Peyer's patch (tissue), 4 donors: Measurements from ENCODE around the gene KRT85. TPM values are rescaled to one million over a fixed set of nuclear protein-coding genes. Genes with fewer than 3 reads are reported as not detected.

Experiments
- DNase-seq, 3 donors: peaks; one replicate each; pipeline ENCODE4 v3.0.0-alpha.2; 2017 to 2019
- H3K27ac ChIP-seq, 4 donors: fragments of 200-600 bp; sonication (generic); one replicate each; pipeline ENCODE4 v1.5.1; 2016 to 2019
- H3K27me3 ChIP-seq, 2 donors: fragments of 200-600 bp; sonication (generic); one replicate each; pipeline ENCODE4 v1.5.1; 2019
- H3K36me3 ChIP-seq, 3 donors: fragments of 200-600 bp; sonication (generic); one replicate each; pipeline ENCODE4 v1.5.1; 2016 to 2019
- H3K4me1 ChIP-seq, 4 donors: fragments of 200-600 bp; sonication (generic); one replicate each; pipeline ENCODE4 v1.5.1; 2016 to 2019
- H3K4me3 ChIP-seq, 4 donors: fragments of 200-600 bp; sonication (generic); 1 replicate in 3 of 4; 2 replicates in 1 of 4; pipeline ENCODE4 v1.5.1; 2016 to 2019; ENCODE audit warnings: mild to moderate bottlenecking in 1 of 4
- H3K9me3 ChIP-seq, 4 donors: fragments of 200-600 bp; sonication (generic); one replicate each; pipeline ENCODE4 v1.5.1; 2016 to 2019; ENCODE audit warnings: mild to moderate bottlenecking in 1 of 4
- POLR2A ChIP-seq, 2 donors: fragments of 450-650 bp; IDR thresholded peaks; one replicate each; pipeline ENCODE4 v1.5.1; 2017; ENCODE audit warnings: antibody characterized with exemption in 2 of 2, mild to moderate bottlenecking in 2 of 2, moderate library complexity in 2 of 2
- total RNA-seq, 4 donors: library from RNA; depleted of rRNA; stranded (reverse); fragments of >200 nt; gene quantifications; one replicate each; pipeline ENCODE4 v1.1.0, GENCODE V29; 2016
- TF ChIP-seq, protein P1 (sequence below), 6 experiments: fragments of 450-650 bp in 4 of 6; fragments of 200-600 bp in 2 of 6; sonication (generic) in 1 of 6; IDR thresholded peaks; one replicate each; pipeline ENCODE4 v1.5.1; 2017 to 2019; ENCODE audit warnings: antibody characterized with exemption in 6 of 6, mild to moderate bottlenecking in 3 of 6, moderate library complexity in 1 of 6

Gene KRT85
- total RNA-seq, 4 donors from 2014 or later, result not detected

DNA sequence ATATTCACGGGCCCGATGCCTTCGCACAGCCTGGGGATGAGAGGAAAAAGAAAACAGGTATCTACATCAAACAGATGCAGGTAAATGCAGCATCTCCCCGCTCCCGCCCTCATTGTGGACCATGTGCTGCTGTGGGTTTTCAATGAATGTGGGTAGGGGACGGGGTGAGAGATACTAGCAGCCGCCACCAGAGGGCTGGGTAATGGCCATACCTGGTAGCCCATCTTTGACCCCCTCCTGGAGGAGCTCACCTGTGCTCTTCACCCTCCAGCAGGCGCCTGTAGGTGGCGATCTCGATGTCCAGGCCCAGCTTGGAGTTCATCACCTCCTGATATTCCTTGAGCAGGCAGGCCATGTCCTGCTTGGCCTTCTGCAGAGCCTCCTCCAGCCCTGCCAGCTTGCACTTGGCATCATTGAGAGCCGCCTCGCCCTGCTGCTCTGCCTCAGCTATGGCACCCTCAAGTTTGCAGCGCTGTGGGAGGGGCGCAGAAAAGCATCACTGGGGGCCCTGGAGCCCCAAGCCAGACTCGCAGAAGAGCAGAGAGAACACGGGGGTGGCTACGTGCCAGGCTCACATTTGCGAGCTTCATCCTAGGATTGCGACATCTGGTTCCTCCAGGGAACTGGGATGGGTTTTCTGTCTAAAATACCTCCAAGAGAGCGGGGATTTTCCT lies 28.6 kb upstream of the KRT85 start:
- Histone ChIP-seq H3K36me3 (no peaks in the 10 kb centered on the region), H3K27ac (no peak overlapping the region), H3K4me1 (no peaks in the 10 kb centered on the region), H3K4me3 (no peak overlapping the region), H3K9me3 (no peaks in the 10 kb centered on the region), H3K27me3 (no peaks in the 10 kb centered on the region)
- TF ChIP-seq, protein P1, sequence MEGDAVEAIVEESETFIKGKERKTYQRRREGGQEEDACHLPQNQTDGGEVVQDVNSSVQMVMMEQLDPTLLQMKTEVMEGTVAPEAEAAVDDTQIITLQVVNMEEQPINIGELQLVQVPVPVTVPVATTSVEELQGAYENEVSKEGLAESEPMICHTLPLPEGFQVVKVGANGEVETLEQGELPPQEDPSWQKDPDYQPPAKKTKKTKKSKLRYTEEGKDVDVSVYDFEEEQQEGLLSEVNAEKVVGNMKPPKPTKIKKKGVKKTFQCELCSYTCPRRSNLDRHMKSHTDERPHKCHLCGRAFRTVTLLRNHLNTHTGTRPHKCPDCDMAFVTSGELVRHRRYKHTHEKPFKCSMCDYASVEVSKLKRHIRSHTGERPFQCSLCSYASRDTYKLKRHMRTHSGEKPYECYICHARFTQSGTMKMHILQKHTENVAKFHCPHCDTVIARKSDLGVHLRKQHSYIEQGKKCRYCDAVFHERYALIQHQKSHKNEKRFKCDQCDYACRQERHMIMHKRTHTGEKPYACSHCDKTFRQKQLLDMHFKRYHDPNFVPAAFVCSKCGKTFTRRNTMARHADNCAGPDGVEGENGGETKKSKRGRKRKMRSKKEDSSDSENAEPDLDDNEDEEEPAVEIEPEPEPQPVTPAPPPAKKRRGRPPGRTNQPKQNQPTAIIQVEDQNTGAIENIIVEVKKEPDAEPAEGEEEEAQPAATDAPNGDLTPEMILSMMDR (IDR thresholded peaks at IDR 0.05), result peak in 4 of 6 experiments; percentile 17 to 37 (median 31)
- no peak for TF ChIP-seq POLR2A (IDR thresholded peaks at IDR 0.05)
- DNase-seq, result peak in 2 of 3 donors; percentile 55 to 56

DNA sequence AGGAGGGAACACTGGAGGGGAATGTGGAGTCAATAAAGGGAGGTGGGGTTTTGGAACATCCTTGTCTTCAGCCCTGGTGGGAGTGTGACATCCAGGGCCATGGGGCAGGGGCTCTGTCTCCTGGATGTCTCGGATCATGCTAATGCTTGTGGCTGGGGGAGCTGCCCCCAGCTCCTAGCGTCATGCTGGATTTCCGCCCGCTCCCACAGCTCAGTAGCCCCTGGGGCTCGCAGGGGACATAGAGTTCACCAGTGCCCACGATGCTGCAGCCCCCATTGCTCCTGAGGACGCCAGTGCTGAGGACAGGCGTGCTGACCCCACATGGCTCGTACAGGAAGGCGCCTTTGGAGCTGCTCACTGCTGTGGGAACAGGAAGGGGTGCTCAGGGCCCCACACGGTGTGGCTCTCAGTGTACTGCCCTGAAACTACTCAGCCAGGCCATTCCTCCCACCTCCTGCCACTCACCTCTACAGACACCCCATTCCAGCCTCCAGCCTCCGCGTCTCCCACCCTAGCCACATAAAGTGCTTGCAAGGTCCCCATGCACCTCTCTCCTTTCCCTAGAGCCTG lies 27.6 kb upstream of the KRT85 start:
- Histone ChIP-seq H3K27me3 (no peaks in the 10 kb centered on the region), H3K36me3 (no peaks in the 10 kb centered on the region), H3K27ac (no peak overlapping the region), H3K4me3 (no peak overlapping the region), H3K9me3 (no peaks in the 10 kb centered on the region), H3K4me1 (no peaks in the 10 kb centered on the region)
- peak in 1 of 3 donors; percentile 32 for DNase-seq
- TF ChIP-seq POLR2A (IDR thresholded peaks at IDR 0.05), result no peak
- TF ChIP-seq, protein P1 (IDR thresholded peaks at IDR 0.05), result no peak

DNA sequence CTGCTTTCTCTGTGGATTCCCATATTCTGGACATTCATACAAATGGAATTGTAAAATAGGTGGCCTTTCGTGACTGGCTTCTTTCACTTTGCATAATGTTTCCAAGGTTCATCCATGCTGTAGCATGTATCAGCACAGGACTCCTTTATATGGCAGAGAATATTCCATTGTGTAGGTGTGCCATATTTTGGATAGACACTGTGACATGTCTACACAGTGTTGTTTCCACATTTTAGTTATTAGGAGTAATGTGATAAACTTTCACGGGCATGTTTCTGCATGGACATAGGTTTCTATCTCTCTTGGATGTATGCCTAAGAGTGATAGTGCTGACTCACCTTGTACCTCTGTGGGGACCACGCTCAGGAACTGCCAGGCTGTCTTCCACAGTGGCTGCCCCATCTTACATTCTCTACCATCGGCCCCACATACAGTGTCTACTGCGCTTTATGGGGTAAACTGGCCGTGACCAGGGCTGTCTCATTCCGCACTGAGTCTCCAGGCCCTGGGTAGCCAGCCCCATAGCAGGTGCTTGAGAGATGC lies 25.3 kb upstream of the KRT85 start:
- TF ChIP-seq, protein P1 (IDR thresholded peaks at IDR 0.05), result no peak
- TF ChIP-seq POLR2A (IDR thresholded peaks at IDR 0.05), result no peak
- H3K4me3 ChIP-seq, result no peak overlapping the region
- DNase-seq, result no peak
- H3K27ac ChIP-seq, result no peak overlapping the region
- no peaks in the 10 kb centered on the region for H3K9me3 ChIP-seq
- no peaks in the 10 kb centered on the region for H3K36me3 ChIP-seq
- no peaks in the 10 kb centered on the region for H3K27me3 ChIP-seq
- no peaks in the 10 kb centered on the region for H3K4me1 ChIP-seq

DNA sequence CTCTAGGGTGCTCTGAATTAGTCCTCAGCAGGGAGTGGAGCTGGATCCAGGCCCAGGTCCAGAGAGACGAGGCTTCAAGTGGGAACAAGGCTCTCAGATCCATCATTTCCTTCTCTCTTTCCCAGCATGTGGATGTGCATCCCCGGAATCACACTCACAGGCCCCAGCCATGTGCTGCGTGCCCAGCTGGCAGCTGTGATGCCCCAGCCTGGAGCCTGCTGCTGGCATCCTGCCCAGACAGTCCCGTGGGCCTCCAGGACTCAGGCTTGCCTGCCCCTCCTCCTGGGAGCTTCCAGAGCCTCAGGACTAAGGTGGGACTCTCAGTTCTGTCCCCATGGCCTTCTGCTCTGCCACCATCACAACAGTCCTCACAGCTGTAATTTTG lies 24.3 kb upstream of the KRT85 start:
- Histone ChIP-seq H3K4me3 (no peak overlapping the region), H3K9me3 (no peaks in the 10 kb centered on the region), H3K27ac (no peak overlapping the region), H3K36me3 (no peaks in the 10 kb centered on the region), H3K4me1 (no peaks in the 10 kb centered on the region), H3K27me3 (no peaks in the 10 kb centered on the region)
- DNase-seq, result peak in 1 of 3 donors; percentile 34
- no peak for TF ChIP-seq POLR2A (IDR thresholded peaks at IDR 0.05)
- TF ChIP-seq, protein P1 (IDR thresholded peaks at IDR 0.05), result no peak

DNA sequence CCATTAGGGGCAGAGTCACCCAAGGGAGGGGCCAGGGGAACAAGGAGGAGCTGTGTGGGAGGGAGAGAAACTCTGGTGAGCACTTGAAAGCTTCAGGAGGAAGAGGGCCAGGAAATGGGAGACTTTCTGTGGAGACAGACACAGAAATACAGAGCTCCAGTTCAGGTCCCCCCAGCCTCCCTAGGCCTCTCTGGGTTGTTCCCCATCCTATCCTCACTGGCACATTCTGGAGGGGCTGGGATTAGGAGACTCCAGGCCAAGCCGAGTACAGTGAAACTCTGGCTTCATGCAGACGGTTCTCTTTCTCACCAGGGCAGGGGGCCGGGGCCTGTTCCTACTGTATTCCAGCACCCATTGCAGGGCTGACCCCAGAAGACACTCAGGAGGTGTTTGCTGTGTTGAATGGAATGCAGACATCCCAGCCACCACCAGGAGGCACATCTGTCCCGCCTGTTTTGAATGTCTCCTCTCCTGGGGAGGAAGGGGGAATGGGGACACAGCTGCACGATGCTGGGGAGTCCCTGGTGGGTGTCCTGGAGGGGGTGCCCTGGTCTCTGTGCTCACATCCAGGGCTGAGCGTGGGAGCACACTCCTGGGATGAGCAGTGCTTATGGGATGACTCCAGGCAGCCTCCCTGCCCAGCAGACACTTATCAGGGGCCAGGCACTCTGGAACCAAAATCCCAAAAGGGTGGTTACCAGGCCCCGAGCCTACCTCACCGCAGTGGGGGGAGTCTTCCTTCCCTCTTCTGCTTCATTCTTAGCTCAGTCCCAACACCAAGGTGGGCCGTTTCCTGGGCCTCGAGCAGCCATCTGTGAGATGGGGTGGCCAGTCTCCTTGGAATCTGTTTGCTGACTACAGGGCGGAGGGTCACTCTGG lies 23.7 kb upstream of the KRT85 start:
- no peak for TF ChIP-seq POLR2A (IDR thresholded peaks at IDR 0.05)
- TF ChIP-seq, protein P1 (IDR thresholded peaks at IDR 0.05), result peak in 3 of 6 experiments; percentile 45 to 53 (median 48)
- H3K4me1 ChIP-seq, result no peaks in the 10 kb centered on the region
- no peak overlapping the region for H3K27ac ChIP-seq
- peak in 1 of 3 donors; percentile 50 for DNase-seq
- no peaks in the 10 kb centered on the region for H3K9me3 ChIP-seq
- H3K4me3 ChIP-seq, result no peak overlapping the region
- H3K27me3 ChIP-seq, result no peaks in the 10 kb centered on the region
- H3K36me3 ChIP-seq, result no peaks in the 10 kb centered on the region
